Sigmoid colon (tissue), 4 donors: ENCODE measurements around the gene PHF13.

Experiments used
- CTCF ChIP-seq, 4 experiments: fragments of 450-650 bp in 3 of 4; fragments of 200-600 bp in 1 of 4; IDR thresholded peaks; one replicate each; pipeline ENCODE4 v1.5.1; 2016 to 2019; ENCODE audit warnings: antibody characterized with exemption in 4 of 4, mild to moderate bottlenecking in 3 of 4, moderate library complexity in 2 of 4
- POLR2AphosphoS5 ChIP-seq, 4 donors: sonication (generic); formaldehyde crosslinking; IDR thresholded peaks; one replicate each; pipeline ENCODE4 v1.6.1; 2017; ENCODE audit warnings: antibody characterized with exemption in 4 of 4

- TF ChIP-seq CTCF (IDR thresholded peaks at IDR 0.05) = no peak
- TF ChIP-seq POLR2AphosphoS5 (IDR thresholded peaks at IDR 0.05) = no peak
These were observed 44.5 kb upstream of the PHF13 start for GRCh38 chr1:6569033-6569432.
